ENCODE data around the gene ANKIB1. TPM values are rescaled to one million over a fixed set of nuclear protein-coding genes. Genes with fewer than 3 reads are reported as not detected.

The ANKIB1 gene
- polyA plus RNA-seq, 1 experiment: 35.0 TPM

DNA sequence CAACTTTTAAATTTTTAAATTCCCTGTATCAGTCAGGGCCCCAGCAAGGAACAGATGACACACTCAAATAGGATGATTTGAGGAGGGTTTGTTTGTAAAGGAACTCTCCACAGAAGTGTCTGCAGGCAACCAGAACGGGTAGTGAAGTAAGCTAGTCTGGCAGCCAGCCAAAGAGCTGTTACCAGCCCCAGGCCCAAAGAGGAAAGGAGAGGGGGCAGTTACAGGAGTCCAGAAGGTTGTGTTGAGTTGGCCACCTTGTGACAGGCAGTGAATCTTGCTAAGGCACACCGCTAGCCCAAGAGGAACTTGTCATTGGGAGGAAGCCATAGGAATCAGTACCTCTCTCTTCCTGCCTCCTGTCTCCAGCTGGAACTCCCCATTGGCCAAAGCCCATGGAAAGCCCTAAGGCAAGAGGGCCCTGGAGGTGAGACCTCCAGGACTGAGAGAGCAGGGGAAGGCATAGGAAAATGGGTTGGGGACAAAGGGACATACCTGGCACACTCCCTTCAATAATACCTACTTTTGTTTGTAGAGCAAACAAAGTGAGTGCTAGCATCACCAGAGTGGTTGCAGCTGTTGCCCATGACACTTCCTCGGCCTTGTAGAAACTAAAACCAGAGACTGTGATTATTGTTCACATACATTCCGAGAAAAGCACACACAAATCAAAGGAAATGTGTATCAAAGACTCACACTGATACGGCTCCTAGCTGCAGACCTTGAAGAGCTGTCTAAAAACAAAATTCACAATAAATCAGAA, 176.1 kb downstream of the ANKIB1 start:
- DNase-seq (ENCODE audit: low read depth): no peak
- no peaks in the 10 kb centered on the region for H3K36me3 ChIP-seq (ENCODE audit: control insufficient read depth, insufficient read depth, low read length)
- ChIA-PET POLR2A (no interaction called here), CTCF (interaction anchor here (1.2 to 2.1 kb wide), 3 partner anchors 25 to 67 kb away, joined by 3 to 6 read pairs (median 3); partner anchors contain the start of gene GATAD1)
- H3K27me3 ChIP-seq (ENCODE audit: control insufficient read depth, insufficient read depth, low read length): peaks cover 4% of the 10 kb centered on the region
- no peak for TF ChIP-seq CTCF (IDR thresholded peaks at IDR 0.05; ENCODE audit: insufficient read depth, low read depth, low read length)
- H3K4me3 ChIP-seq (ENCODE audit: low read depth, low read length): no peak overlapping the region

GRCh38 chr7:92422926-92423325, 177.2 kb downstream of the ANKIB1 start:
- CTCF ChIA-PET: interaction anchor here (1.2 to 4.6 kb wide), 4 partner anchors 8 to 68 kb away, joined by 3 to 36 read pairs (median 4); partner anchors contain the start of gene GATAD1
- no peaks in the 10 kb centered on the region for H3K27me3 ChIP-seq (ENCODE audit: control insufficient read depth, insufficient read depth, low read length)
- DNase-seq (ENCODE audit: low read depth): no peak
- H3K4me3 ChIP-seq (ENCODE audit: low read depth, low read length): no peak overlapping the region
- no peaks in the 10 kb centered on the region for H3K36me3 ChIP-seq (ENCODE audit: control insufficient read depth, insufficient read depth, low read length)
- POLR2A ChIA-PET: no interaction called here
- TF ChIP-seq CTCF (IDR thresholded peaks at IDR 0.05; ENCODE audit: insufficient read depth, low read depth, low read length): no peak

- no peak overlapping the region for H3K4me3 ChIP-seq (ENCODE audit: low read depth, low read length)
Observed at GRCh38 chr7:92423710-92424131, 177.9 kb downstream of the ANKIB1 start.

DNA sequence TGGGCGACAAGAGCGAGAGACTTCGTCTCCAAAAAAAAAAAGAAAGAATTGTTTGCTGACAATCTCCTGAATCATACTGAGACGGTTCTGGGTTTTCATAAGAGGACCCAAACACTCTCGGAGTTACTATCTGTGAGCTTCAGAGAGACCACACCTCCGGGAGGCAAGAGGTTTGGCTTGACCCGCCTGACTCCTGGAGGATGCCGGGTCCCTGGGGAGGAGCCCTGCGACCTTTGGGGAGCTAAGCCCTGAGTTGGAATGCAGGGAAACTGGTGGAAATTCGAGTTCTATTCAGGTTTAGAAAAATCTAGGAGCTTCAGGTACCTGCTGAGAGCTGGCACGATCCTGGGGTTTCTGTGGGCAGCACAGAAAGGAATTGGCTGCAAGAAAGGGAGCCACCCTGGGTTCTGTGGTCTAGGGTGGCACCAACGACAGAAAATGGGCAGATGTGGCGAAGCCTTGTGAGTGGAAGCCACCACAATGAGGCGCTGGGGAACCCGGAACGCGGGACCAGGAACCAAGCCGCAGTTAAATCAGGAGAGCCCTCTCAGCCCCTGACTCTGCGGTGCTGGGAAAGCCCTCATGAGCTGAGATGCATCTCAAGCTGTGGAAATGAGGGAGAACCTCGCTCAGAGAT, 179.7 kb downstream of the ANKIB1 start:
- Histone ChIP-seq H3K36me3 (ENCODE audit: control insufficient read depth, insufficient read depth, low read length) (no peaks in the 10 kb centered on the region), H3K27me3 (ENCODE audit: control insufficient read depth, insufficient read depth, low read length) (no peaks in the 10 kb centered on the region), H3K4me3 (ENCODE audit: low read depth, low read length) (no peak overlapping the region)
- CTCF ChIA-PET: interaction anchor here (0.7 to 4.6 kb wide), 11 partner anchors 10 to 430 kb away, joined by 3 to 36 read pairs (median 3); partner anchors contain the start of gene GATAD1
- no peak for DNase-seq (ENCODE audit: low read depth)
- POLR2A ChIA-PET: no interaction called here
- TF ChIP-seq CTCF (IDR thresholded peaks at IDR 0.05; ENCODE audit: insufficient read depth, low read depth, low read length): no peak

More at GRCh38 chr7:92423710-92424131, 177.9 kb downstream of the ANKIB1 start:
- no peak for TF ChIP-seq CTCF (IDR thresholded peaks at IDR 0.05; ENCODE audit: insufficient read depth, low read depth, low read length)
- ChIA-PET CTCF (interaction anchor here (0.6 to 4.6 kb wide), 14 partner anchors 9 to 231 kb away, joined by 3 to 36 read pairs (median 4); partner anchors contain the start of gene GATAD1), POLR2A (no interaction called here)
- DNase-seq (ENCODE audit: low read depth): no peak
- no peaks in the 10 kb centered on the region for H3K36me3 ChIP-seq (ENCODE audit: control insufficient read depth, insufficient read depth, low read length)
- H3K27me3 ChIP-seq (ENCODE audit: control insufficient read depth, insufficient read depth, low read length): no peaks in the 10 kb centered on the region

DNA sequence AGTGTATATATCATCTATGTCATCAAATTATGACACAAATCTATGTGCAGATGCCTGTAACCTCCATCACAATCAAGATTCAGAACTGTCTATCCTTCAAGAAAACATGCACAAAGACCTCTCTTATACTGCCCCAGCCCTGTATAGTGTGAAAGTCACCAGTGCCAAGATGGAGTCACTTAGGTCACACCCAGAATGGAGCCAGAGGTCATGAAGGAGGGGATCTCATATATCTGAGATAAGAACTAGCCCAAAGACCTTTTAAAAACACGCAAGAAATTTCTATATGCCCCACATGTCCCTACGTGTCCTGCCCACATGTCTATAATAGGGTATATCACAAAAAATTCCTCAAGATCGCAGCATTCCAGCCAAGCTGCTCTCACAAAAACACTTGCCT, 181.4 kb downstream of the ANKIB1 start:
- H3K4me3 ChIP-seq (ENCODE audit: low read depth, low read length): no peak overlapping the region
- H3K27me3 ChIP-seq (ENCODE audit: control insufficient read depth, insufficient read depth, low read length): no peaks in the 10 kb centered on the region
- no peaks in the 10 kb centered on the region for H3K36me3 ChIP-seq (ENCODE audit: control insufficient read depth, insufficient read depth, low read length)
- TF ChIP-seq CTCF (IDR thresholded peaks at IDR 0.05; ENCODE audit: insufficient read depth, low read depth, low read length): no peak
- no peak for DNase-seq (ENCODE audit: low read depth)
- ChIA-PET POLR2A (no interaction called here), CTCF (interaction anchor here (0.7 to 4.6 kb wide), 3 partner anchors 13 to 45 kb away, joined by 3 to 36 read pairs (median 7); no protein-coding TSS in a partner anchor)

All from BJ (cell line).